ENCODE results near the gene CYP20A1. TPM values are rescaled to one million over a fixed set of nuclear protein-coding genes. Genes with fewer than 3 reads are reported as not detected.
"Not testable (repeated sequence)": the region's sequence is repeated elsewhere in the genome, so short reads cannot be mapped to it uniquely, and the experiment has no call there.

Gene CYP20A1, protein sequence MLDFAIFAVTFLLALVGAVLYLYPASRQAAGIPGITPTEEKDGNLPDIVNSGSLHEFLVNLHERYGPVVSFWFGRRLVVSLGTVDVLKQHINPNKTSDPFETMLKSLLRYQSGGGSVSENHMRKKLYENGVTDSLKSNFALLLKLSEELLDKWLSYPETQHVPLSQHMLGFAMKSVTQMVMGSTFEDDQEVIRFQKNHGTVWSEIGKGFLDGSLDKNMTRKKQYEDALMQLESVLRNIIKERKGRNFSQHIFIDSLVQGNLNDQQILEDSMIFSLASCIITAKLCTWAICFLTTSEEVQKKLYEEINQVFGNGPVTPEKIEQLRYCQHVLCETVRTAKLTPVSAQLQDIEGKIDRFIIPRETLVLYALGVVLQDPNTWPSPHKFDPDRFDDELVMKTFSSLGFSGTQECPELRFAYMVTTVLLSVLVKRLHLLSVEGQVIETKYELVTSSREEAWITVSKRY
- polyA plus RNA-seq = 1 to 10 TPM; 6.1 to 6.8 TPM

- no peaks in the 10 kb centered on the region for H3K9me3 ChIP-seq (ENCODE audit: control insufficient read depth in 2 of 2, insufficient read depth in 1 of 2, low read depth in 1 of 2, low read length in 1 of 2)
- no peaks in the 10 kb centered on the region for H3K36me3 ChIP-seq (ENCODE audit: control insufficient read depth in 2 of 2, insufficient read depth in 2 of 2, low read length in 1 of 2)
- WGBS, 2 donors = 0 to 1% methylated on average over 73 to 80 of the region's 80 CpGs
- peak within 1 kb of the TSS; percentile 94 for H3K27ac ChIP-seq (ENCODE audit: low read depth in 2 of 2, low read length in 1 of 2)
- peaks cover 0 to 2% of the 10 kb centered on the region in 2 donors for H3K4me1 ChIP-seq (ENCODE audit: control insufficient read depth in 2 of 2, insufficient read depth in 2 of 2, low read length in 1 of 2)
- peak within 1 kb of the TSS; percentile 69 to 81 for H3K4me3 ChIP-seq (ENCODE audit: low read depth in 1 of 2, low read length in 2 of 2)
- H3K27me3 ChIP-seq (ENCODE audit: control insufficient read depth in 1 of 2, insufficient read depth in 2 of 2, low read length in 2 of 2) = no peaks in the 10 kb centered on the region
These were observed at the start of gene CYP20A1 for GRCh38 chr2:203238704-203239526. TSS of gene CYP20A1 (plus strand) at chr2:203239018. CDS start at chr2:203239063, 45 bp downstream.

GRCh38 chr2:203190547-203190946 is 48.3 kb upstream of the CYP20A1 start:
- not testable (repeated sequence) for H3K4me3 ChIP-seq (ENCODE audit: low read depth in 1 of 2, low read length in 2 of 2); H3K4me1 ChIP-seq (ENCODE audit: control insufficient read depth in 2 of 2, insufficient read depth in 2 of 2, low read length in 1 of 2); H3K9me3 ChIP-seq (ENCODE audit: control insufficient read depth in 2 of 2, insufficient read depth in 1 of 2, low read depth in 1 of 2, low read length in 1 of 2); H3K36me3 ChIP-seq (ENCODE audit: control insufficient read depth in 2 of 2, insufficient read depth in 2 of 2, low read length in 1 of 2); H3K27me3 ChIP-seq (ENCODE audit: control insufficient read depth in 1 of 2, insufficient read depth in 2 of 2, low read length in 2 of 2); H3K27ac ChIP-seq (ENCODE audit: low read depth in 2 of 2, low read length in 1 of 2)
- whole genome bisulfite sequencing, 2 donors = 94 to 97% methylated on average over 15 to 16 of the region's 17 CpGs

DNA sequence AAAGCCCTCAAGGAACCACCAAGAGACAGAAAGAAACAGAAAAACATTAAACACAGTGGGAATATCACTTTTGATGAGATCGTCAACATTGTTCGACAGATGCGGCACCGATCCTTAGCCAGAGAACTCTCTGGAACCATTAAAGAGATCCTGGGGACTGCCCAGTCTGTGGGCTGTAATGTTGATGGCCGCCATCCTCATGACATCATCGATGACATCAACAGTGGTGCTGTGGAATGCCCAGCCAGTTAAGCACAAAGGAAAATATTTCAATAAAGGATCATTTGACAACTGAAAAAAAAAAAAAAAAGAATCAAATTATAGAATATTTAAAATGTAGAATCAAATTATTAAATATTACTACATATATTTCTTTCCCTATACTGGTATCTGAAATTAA is 47.8 kb upstream of the CYP20A1 start:
- not testable (repeated sequence) for H3K27ac ChIP-seq (ENCODE audit: low read depth in 2 of 2, low read length in 1 of 2); H3K9me3 ChIP-seq (ENCODE audit: control insufficient read depth in 2 of 2, insufficient read depth in 1 of 2, low read depth in 1 of 2, low read length in 1 of 2); H3K4me1 ChIP-seq (ENCODE audit: control insufficient read depth in 2 of 2, insufficient read depth in 2 of 2, low read length in 1 of 2); H3K4me3 ChIP-seq (ENCODE audit: low read depth in 1 of 2, low read length in 2 of 2); H3K27me3 ChIP-seq (ENCODE audit: control insufficient read depth in 1 of 2, insufficient read depth in 2 of 2, low read length in 2 of 2); H3K36me3 ChIP-seq (ENCODE audit: control insufficient read depth in 2 of 2, insufficient read depth in 2 of 2, low read length in 1 of 2)
- 96 to 97% methylated on average over 6 of the region's 6 CpGs for WGBS, 2 donors

GRCh38 chr2:203191961-203192360 is 46.9 kb upstream of the CYP20A1 start:
- no peaks in the 10 kb centered on the region for H3K9me3 ChIP-seq (ENCODE audit: control insufficient read depth in 2 of 2, insufficient read depth in 1 of 2, low read depth in 1 of 2, low read length in 1 of 2)
- H3K4me3 ChIP-seq (ENCODE audit: low read depth in 1 of 2, low read length in 2 of 2) = no peak overlapping the region
- H3K27ac ChIP-seq (ENCODE audit: low read depth in 2 of 2, low read length in 1 of 2) = no peak overlapping the region
- no peaks in the 10 kb centered on the region for H3K4me1 ChIP-seq (ENCODE audit: control insufficient read depth in 2 of 2, insufficient read depth in 2 of 2, low read length in 1 of 2)
- no peaks in the 10 kb centered on the region for H3K27me3 ChIP-seq (ENCODE audit: control insufficient read depth in 1 of 2, insufficient read depth in 2 of 2, low read length in 2 of 2)
- H3K36me3 ChIP-seq (ENCODE audit: control insufficient read depth in 2 of 2, insufficient read depth in 2 of 2, low read length in 1 of 2) = peaks cover 0 to 6% of the 10 kb centered on the region in 2 donors
- 91 to 95% methylated on average over 3 of the region's 3 CpGs for WGBS, 2 donors

DNA sequence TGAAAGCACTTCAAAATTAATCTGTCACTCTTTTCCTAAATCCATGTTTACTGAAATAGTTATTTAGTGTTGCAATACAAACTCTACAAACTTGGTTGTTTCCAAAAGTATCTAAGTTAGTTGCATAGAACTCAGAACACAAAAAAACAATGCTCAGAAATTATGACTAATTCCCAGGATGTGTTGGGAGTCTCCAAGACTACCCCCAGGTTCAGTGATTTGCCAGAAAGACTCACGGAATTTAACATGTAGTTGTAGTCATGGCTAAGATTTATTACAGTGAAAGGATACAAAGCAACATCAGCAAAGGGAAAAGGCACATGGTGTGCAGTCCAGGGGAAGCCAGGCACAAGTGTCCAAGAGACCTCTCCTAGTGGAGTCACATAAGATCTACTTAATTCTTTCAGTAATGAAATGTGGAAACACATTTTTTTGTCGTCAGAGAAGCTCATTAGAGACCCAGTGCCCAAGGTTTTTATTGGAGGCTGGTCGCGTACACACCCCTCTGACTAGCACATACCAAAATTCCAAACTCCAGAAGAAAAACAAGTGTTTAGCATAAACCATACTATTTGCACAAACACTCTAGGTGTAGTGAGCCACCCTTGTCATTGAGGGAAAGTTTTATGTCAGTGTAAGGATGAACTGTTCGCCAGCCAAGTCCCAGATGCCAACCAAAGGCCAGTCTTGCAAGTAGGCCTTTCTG is 43.3 kb upstream of the CYP20A1 start:
- Histone ChIP-seq H3K27ac (ENCODE audit: low read depth in 2 of 2, low read length in 1 of 2) (no peak overlapping the region), H3K9me3 (ENCODE audit: control insufficient read depth in 2 of 2, insufficient read depth in 1 of 2, low read depth in 1 of 2, low read length in 1 of 2) (no peaks in the 10 kb centered on the region), H3K4me3 (ENCODE audit: low read depth in 1 of 2, low read length in 2 of 2) (no peak overlapping the region), H3K4me1 (ENCODE audit: control insufficient read depth in 2 of 2, insufficient read depth in 2 of 2, low read length in 1 of 2) (no peaks in the 10 kb centered on the region), H3K27me3 (ENCODE audit: control insufficient read depth in 1 of 2, insufficient read depth in 2 of 2, low read length in 2 of 2) (no peaks in the 10 kb centered on the region), H3K36me3 (ENCODE audit: control insufficient read depth in 2 of 2, insufficient read depth in 2 of 2, low read length in 1 of 2) (peaks cover 0 to 6% of the 10 kb centered on the region in 2 donors)
- WGBS, 2 donors = 90 to 93% methylated on average over 5 of the region's 5 CpGs

- Histone ChIP-seq H3K27ac (ENCODE audit: low read depth in 2 of 2, low read length in 1 of 2) (no peak overlapping the region), H3K27me3 (ENCODE audit: control insufficient read depth in 1 of 2, insufficient read depth in 2 of 2, low read length in 2 of 2) (no peaks in the 10 kb centered on the region), H3K4me1 (ENCODE audit: control insufficient read depth in 2 of 2, insufficient read depth in 2 of 2, low read length in 1 of 2) (no peaks in the 10 kb centered on the region), H3K36me3 (ENCODE audit: control insufficient read depth in 2 of 2, insufficient read depth in 2 of 2, low read length in 1 of 2) (peaks cover 0 to 2% of the 10 kb centered on the region in 2 donors), H3K4me3 (ENCODE audit: low read depth in 1 of 2, low read length in 2 of 2) (no peak overlapping the region), H3K9me3 (ENCODE audit: control insufficient read depth in 2 of 2, insufficient read depth in 1 of 2, low read depth in 1 of 2, low read length in 1 of 2) (no peaks in the 10 kb centered on the region)
These were observed 38.0 kb upstream of the CYP20A1 start for GRCh38 chr2:203200866-203201265.

DNA sequence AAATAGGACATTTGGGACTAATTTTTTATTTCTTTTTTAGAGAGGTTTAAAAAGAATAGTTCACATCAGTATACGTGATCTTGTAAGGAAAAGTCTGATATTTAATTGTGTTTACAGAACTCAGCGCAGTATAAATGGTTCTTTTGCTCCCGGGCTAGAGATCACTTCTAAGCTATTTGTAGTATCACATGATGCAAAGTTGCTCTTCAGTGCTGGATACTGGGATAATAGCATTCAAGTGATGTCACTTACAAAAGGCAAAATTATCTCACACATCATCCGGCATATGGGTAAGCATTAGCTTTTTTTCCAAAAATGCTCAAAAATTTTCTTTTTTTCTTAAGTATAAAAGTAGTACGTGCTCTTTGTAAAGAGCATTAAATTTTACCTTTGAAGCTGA is 37.4 kb upstream of the CYP20A1 start:
- Histone ChIP-seq H3K4me1 (ENCODE audit: control insufficient read depth in 2 of 2, insufficient read depth in 2 of 2, low read length in 1 of 2) (no peaks in the 10 kb centered on the region), H3K36me3 (ENCODE audit: control insufficient read depth in 2 of 2, insufficient read depth in 2 of 2, low read length in 1 of 2) (no peaks in the 10 kb centered on the region), H3K4me3 (ENCODE audit: low read depth in 1 of 2, low read length in 2 of 2) (no peak overlapping the region), H3K27ac (ENCODE audit: low read depth in 2 of 2, low read length in 1 of 2) (no peak overlapping the region), H3K9me3 (ENCODE audit: control insufficient read depth in 2 of 2, insufficient read depth in 1 of 2, low read depth in 1 of 2, low read length in 1 of 2) (no peaks in the 10 kb centered on the region), H3K27me3 (ENCODE audit: control insufficient read depth in 1 of 2, insufficient read depth in 2 of 2, low read length in 2 of 2) (no peaks in the 10 kb centered on the region)
- 91 to 92% methylated on average over 5 of the region's 5 CpGs for WGBS, 2 donors

- H3K4me3 ChIP-seq (ENCODE audit: low read depth in 1 of 2, low read length in 2 of 2) = no peak overlapping the region
- no peaks in the 10 kb centered on the region for H3K27me3 ChIP-seq (ENCODE audit: control insufficient read depth in 1 of 2, insufficient read depth in 2 of 2, low read length in 2 of 2)
- H3K4me1 ChIP-seq (ENCODE audit: control insufficient read depth in 2 of 2, insufficient read depth in 2 of 2, low read length in 1 of 2) = no peaks in the 10 kb centered on the region
- 92% methylated on average over 1 of the region's 1 CpG for WGBS, 2 donors
- H3K9me3 ChIP-seq (ENCODE audit: control insufficient read depth in 2 of 2, insufficient read depth in 1 of 2, low read depth in 1 of 2, low read length in 1 of 2) = no peaks in the 10 kb centered on the region
- H3K27ac ChIP-seq (ENCODE audit: low read depth in 2 of 2, low read length in 1 of 2) = no peak overlapping the region
- peaks cover 2 to 3% of the 10 kb centered on the region in 2 donors for H3K36me3 ChIP-seq (ENCODE audit: control insufficient read depth in 2 of 2, insufficient read depth in 2 of 2, low read length in 1 of 2)
These were observed 29.3 kb upstream of the CYP20A1 start for GRCh38 chr2:203209538-203209937.

- no peaks in the 10 kb centered on the region for H3K36me3 ChIP-seq (ENCODE audit: control insufficient read depth in 2 of 2, insufficient read depth in 2 of 2, low read length in 1 of 2)
- no peaks in the 10 kb centered on the region for H3K9me3 ChIP-seq (ENCODE audit: control insufficient read depth in 2 of 2, insufficient read depth in 1 of 2, low read depth in 1 of 2, low read length in 1 of 2)
- 95 to 97% methylated on average over 2 of the region's 2 CpGs for WGBS, 2 donors
- H3K4me1 ChIP-seq (ENCODE audit: control insufficient read depth in 2 of 2, insufficient read depth in 2 of 2, low read length in 1 of 2) = no peaks in the 10 kb centered on the region
- H3K4me3 ChIP-seq (ENCODE audit: low read depth in 1 of 2, low read length in 2 of 2) = no peak overlapping the region
- H3K27ac ChIP-seq (ENCODE audit: low read depth in 2 of 2, low read length in 1 of 2) = no peak overlapping the region
- no peaks in the 10 kb centered on the region for H3K27me3 ChIP-seq (ENCODE audit: control insufficient read depth in 1 of 2, insufficient read depth in 2 of 2, low read length in 2 of 2)
These were observed 13.3 kb upstream of the CYP20A1 start for GRCh38 chr2:203225423-203226039.
